LHCN-M2 (cell line): ENCODE results near the gene EIF2D. TPM values are rescaled to one million over a fixed set of nuclear protein-coding genes. Genes with fewer than 3 reads are reported as not detected.
A peak's percentile ranks its signal among the peaks of the same experiment; 100 is the strongest.
"Not testable (repeated sequence)": the region's sequence is repeated elsewhere in the genome, so short reads cannot be mapped to it uniquely, and the experiment has no call there.

Experiments used
- DNase-seq: peaks from one replicate; pipeline ENCODE4 v3.0.0-alpha.2; 2012; ENCODE audit warnings: low read depth
- total RNA-seq: library from RNA; depleted of rRNA; stranded (reverse); fragments of >200 nt; gene quantifications from 2 replicates; pipeline ENCODE4 v1.2.3, GENCODE V29; 2014

Gene EIF2D
- total RNA-seq, 1 experiment from 2014 or later = 49.3 TPM

DNA sequence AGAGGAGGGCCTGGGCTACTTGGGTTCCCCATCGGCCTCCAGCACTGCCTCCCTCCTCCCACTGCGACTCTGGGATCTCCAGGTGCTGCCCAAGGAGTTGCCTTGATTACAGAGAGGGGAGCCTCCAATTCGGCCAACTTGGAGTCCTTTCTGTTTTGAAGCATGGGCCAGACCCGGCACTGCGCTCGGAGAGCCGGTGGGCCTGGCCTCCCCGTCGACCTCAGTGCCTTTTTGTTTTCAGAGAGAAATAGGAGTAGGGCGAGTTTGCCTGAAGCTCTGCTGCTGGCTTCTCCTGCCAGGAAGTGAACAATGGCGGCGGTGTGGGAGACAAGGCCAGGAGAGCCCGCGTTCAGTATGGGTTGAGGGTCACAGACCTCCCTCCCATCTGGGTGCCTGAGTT, 24.4 kb downstream of the EIF2D start:
- DNase-seq = no peak

DNA sequence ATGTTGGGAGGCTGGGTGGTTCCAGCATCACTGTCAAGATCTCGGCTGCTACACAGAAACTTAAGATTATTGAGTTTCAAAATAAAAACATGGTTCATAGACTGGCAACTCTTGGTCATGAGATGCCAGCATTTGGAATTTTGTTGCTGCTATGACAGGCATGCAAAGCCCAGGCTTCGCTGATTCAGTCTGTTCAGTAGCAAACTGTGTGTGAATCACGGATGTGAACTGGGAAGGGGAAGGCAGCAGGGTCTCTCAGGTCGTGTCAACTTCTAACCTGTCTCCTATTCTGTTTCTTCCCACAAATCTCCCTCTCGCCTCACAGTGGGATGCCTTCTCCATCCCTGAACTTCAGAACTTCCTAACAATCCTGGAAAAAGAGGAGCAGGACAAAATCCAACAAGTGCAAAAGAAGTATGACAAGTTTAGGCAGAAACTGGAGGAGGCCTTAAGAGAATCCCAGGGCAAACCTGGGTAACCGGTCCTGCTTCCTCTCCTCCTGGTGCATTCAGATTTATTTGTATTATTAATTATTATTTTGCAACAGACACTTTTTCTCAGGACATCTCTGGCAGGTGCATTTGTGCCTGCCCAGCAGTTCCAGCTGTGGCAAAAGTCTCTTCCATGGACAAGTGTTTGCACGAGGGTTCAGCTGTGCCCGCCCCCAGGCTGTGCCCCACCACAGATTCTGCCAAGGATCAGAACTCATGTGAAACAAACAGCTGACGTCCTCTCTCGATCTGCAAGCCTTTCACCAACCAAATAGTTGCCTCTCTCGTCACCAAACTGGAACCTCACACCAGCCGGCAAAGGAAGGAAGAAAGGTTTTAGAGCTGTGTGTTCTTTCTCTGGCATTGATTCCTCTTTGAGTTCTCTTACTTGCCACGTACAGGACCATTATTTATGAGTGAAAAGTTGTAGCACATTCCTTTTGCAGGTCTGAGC, 25.5 kb downstream of the EIF2D start:
- DNase-seq = no peak

DNA sequence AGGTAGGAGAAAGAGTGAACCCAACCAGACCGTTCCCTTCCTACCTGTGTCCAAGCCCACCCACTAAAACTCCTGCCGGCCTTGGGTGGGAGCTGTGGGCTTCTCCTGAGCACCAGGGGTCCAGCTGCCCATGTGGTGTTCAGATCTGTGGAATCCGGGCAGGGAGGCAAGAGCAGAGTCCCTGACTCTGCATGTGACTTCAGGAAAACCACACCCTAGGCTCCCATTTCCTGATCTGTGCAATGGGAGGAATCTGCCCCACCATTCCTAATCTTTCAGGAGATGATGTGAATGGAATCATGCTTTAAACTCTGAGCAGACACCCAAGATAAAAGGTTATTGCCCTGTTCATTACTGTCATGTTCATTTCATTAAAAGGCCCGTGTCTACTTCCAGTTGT, 27.6 kb downstream of the EIF2D start:
- no peak for DNase-seq

DNA sequence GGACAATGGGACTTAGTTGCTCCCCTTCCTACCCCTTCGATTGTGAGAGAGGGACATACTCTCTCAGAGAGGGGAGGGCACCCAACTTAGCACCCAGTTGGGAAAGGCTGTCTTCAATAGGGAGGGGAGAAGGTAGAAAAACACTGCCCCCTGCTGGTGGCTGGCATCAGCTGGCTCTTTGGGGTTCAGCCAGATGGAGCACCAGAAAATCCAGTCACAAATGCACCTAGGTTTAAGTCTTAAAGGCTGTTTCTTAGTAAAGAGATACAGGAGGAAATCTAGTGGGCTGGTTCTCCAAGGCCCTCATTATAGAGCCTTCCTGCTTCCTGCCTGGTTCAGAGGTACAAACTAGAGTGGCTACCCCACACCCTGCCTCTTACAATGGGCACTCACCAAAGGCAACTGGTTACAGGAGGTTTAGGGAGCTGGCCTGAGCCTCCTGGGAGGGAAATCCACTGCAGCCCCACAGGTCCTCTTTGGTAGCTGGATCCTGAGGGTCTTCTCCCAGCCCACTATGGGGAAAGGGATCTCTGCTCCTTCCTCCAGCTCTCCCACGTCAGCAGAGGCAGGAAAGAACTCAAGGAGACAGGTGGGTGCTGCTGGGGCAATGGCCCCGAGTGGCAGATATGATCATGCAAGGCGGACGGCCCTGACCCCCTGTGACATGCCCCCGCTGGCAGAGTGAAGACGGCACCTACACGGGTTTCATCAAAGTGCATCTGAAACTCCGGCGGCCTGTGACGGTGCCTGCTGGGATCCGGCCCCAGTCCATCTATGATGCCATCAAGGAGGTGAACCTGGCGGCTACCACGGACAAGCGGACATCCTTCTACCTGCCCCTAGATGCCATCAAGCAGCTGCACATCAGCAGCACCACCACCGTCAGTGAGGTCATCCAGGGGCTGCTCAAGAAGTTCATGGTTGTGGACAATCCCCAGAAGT, 28.3 kb downstream of the EIF2D start:
- DNase-seq = peak; percentile 60

DNA sequence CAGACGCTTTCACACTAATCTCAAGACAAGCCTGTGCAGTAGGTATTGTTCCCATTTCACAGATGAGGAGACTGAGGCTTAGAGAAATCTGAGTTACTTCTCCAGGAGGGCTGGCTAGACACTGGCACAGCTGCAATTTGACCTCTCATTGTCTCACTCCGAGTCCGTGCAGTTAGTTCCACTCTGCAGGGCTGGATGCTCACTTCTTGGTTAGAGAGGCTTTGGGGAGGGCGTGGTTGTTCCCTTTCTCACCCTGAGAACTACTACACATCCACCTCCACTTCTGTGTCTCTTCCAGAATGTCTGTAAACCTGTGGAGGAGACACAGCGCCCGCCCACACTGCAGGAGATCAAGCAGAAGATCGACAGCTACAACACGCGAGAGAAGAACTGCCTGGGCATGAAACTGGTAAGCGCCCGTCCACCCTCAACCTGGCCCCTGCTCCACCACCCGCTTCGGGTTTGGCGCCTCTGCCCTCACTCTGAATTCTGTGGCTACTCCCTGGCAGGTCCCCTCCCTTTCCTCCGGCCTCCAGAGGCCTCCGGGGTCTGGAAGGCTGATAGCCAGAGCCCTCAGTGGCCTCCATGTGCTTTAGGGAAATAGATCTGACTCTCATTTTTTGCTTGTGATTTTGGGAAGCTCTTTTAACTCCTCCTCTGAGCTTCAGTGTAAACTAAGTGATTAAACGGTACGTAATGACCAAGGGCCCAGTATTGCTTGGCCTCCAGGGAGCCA, 29.1 kb downstream of the EIF2D start:
- DNase-seq = no peak

DNA sequence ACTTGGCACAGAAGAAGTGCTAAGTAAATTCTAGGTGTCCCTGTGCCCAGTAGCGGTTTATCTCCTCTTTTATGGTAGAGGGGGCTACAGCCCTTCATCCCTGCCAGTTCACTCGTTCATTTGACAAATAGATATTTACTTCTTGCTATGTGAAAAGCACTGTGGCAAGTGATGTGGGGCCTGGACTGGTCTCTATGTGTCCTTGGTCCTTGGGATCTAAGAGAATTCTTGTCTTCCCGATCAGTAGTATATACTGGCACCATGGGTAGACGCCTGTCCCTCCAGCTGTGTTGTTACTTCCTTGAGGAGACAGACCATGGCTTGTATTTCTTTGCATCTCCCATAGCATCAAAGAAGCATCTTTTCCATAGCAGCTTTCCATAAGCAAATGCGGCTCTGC, 29.7 kb downstream of the EIF2D start:
- no peak for DNase-seq

DNA sequence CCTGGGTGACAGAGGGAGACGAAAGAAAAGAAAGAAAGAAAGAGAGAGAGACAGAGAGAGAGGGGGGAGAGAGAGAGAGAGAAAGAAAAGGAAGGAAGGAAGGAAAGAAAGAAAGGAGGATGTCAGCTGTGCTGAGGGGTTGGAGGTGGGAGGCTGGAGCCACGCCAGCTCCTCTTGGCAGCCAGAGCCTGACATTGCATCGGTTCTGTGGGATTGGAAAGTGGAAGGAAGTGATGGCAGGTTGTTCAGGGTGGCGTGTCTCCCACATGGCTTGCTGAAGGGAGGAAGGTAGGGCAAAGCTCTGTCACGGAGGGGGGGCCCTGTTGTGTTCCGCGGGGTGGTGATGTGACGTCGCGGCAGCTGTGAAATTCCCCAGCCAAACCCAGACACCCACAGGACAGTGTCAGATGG, 30.7 kb downstream of the EIF2D start:
- DNase-seq = no peak

DNA sequence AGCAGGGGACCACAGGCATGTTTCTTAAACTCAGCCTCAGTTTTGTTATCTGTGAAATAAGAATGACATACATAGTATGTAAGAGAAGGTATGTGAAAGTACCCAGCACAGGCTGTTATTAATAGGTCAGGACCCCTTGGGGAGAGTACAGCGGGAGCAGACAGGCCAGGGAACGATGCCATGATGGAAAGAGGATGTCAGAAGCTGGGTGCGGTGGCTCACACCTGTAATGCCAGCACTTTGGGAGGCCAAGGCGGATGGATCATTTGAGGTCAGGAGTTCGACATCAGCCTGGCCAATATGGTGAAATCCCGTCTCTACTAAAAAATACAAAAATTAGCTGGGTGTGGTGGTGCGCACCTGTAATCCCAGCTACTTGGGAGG, 31.2 kb downstream of the EIF2D start:
- not testable (repeated sequence) for DNase-seq

DNA sequence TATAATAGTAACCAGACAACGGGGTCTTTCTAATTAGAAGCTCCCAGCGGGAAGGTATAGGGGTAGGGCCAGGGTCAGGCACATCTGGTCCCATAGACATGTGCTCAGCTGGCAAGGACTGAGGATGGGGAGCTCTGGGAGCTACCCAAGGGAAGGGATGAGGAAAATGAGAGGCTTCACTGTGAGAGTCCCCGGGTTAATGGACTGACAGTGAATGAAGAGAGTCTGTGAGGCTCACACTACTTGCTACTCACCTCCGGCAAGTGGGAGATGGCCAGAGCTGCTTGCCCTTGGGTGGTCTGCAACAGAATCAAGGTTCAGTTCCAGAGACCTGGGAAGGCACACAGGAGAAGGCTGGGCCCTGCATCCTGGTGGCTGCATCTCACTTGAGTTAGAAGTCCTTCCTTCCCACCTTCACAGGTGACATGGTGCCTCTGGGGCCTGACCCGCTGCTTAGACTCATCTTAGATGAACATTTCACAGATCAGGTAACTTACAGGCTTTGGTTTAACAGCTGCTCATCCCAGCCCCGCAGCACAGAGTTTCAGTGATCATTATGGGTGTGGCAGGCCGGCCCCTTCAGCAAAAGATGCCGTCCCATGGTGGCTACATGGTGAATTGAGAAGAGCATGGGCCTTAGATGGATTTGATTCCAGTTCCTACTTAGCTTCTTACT, 31.7 kb downstream of the EIF2D start:
- DNase-seq = no peak

DNA sequence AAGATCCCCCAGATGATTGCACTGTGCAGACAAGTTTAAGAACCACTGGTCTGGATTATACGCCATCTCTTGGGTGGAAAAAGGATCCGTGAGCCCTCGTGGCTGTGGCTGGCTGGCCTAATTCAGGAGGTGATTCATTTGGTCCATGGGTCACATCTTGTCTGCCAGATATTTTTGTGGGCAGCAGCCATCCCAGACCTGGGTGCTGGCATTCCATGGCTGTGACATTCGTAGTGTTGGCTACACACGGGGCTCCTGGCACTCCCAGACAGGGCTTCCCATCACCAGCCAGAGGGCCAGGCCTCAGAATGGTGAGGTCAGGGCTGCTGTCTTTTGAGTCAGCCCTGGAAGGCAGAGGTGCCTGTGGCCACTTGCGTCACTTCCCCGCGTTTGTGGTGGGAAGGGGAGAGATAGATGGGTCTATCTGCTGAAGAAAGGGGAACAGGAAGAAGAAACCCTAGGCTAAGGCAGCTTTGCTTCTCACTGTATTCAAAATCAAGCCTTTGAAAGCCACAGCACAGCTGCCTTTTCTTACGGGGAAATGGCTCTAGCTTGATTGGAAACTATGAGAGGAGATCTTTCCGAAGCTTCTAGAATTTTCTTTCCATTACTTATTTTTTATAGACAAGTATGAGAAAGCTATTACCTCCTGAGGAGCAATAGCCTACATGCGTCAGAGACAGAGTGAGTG, 32.4 kb downstream of the EIF2D start:
- DNase-seq = peak; percentile 80

DNA sequence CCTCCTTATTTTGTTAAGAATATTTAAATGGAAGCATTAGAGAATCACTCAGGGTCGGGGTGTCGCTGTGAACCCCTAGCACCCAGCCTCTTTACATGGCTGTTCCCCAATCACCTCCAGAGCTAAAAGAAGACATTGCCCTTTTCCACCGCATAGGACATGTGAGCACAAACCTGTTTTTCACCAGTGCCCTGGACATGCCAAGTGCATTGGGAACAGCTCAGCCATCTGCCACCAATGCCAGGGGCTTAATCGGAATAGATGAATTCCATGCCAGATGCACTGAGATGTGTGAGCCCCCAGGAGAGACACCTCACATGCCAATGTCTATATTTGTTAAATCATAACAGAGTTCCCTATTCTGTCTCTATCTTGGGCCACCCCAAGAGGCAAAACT, 33.3 kb downstream of the EIF2D start:
- DNase-seq = no peak

DNA sequence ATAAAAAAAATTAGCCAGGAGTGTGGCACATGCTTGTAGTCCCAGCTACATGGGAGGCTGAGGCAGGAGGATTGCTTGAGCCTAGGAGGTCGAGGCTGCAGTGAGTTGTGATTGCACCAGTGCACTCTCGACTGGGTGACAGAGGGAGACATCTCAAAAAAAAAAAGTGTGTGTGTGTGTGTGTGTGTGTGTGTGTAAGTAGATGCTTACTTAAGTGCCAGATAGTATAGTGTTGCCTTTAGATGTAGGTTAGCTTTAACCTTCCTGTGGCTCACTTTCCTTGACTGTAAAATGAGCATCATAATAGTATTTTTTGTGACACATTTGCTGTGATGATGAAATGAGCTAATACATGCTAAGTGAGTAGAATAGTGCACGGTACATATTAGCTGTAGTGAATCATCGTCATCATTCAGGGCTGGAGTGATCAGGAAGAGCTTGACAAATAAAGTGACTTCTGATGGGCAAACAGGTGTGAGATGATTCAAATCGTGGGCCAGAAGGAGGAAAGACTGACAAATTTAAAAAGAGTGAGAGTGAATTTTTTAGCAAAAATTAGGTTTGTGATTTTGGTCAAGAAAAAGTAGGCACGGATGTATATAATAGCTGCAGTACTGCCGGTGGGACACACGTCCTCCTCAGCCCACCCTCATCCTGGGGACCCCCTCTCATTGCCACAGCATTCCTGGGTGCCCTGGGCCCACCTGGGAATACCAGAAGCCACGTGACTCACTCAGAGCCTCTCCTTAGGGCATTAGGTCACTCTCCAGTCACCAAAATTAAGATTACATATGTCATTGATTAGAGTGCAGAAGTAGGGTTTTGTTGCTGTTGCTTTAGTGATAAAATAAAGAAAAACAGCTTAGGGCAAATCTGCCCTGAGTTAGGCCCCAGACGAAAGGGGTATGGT, 33.9 kb downstream of the EIF2D start:
- no peak for DNase-seq

DNA sequence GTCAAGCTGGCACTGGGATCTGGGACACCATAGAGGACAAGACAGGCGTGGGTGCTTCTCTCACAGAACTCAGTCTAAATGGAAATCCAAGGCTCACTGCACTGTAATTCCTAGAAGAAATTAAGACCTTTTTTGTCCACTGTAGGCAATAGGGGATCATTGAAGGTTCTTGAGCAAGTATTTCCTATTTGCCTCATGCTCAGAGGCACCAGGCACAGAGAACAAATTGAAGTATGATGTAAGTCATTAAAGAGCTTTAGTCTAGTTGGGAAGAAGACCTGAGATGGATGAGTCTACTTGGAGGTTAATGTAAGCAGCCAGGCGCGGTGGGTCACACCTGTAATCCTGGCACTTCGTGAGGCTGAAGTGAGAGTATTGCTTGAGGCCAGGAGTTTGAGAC, 34.6 kb downstream of the EIF2D start:
- no peak for DNase-seq

DNA sequence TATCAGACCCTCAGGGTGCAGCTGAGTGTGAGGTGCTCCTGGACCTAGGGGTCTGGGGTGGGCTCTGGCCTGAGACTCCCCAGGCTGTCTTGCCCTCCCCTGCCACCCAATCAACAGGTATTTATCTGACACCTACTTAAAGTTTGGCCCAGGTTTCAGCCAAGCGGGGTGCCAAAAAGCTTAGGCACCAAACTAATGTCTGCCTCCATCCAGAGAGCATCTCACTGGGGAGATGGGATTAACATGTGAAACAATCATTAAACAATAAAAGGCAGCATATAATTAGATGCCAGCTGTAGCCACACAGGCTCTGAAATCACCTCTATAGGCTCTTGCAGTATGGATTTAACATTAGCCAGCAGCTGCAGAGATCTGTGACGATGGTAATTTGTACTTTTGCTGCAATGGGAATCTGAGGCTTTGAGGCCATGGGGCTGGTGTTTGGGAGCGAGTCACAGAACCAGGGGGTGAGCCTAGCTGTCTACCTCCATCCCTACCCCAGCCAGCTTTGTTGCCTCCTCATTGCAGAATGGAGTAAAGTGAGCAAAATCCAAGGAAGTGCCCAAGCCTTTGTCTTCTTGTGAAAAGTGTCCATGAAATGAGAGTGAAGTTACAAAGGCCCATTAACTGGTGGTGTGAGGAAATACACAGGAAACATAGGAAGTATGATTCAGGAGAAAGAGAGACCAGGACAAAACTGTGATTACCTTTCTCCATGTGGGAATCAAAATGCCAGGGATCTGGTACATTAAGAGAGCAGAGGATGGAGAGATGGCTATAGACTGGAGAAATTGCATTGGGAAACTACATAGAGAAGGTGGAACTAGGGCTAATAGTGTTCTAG, 36.1 kb downstream of the EIF2D start:
- DNase-seq = no peak

DNA sequence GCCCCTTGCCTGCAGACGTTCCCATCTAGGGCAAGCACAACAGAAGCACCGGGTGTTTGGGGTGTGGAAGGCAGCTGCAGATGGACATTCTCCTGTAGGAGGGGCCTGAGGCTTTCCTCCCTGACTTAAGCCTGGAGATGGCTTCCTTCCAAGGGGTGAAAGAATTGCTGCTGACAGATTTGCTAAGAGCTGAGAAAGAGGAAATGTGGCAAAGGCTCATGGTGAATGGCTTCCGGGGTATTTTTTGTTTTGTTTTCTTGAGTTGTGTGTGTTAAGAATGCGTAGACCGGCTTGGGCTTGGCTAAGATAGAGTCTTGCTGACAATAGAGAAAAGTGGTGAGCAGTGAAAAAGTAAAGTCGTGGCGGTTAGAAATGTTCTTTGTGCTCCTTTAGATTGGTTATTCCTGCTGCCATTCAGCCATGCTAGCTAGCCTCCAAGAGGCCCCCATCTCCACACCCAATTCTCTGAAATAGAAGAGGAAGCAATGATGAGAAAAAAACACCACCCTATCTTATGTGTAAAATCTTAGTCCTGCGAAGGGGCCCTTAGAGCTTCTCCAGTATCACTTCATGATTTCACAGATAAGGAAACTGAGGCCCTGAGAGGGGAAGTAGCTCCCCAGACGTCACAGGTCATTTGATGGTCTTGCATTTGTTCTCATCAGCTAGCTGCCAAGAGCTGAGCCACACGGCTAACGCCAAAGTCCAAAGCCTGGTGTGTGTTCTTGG, 36.9 kb downstream of the EIF2D start:
- peak; percentile 78 for DNase-seq

DNA sequence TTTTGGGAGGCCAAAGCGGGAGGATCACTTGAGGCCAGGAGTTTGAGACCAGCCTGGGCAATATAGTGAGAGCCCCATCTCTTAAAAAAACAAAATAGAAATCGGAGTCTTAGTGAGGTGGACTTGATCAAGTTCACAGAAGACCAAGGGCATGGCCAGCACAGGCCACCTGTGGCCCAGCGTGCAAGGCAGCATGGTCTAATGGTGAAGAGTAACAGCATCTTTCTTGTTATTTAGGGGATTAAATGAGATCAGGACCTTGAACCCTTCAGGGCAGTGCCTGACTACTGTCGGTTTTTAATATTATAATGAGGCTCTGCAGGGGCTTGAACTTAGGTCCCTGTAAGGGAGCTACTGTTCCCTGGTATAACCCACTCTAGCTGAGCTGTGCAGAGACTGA, 38.5 kb downstream of the EIF2D start:
- no peak for DNase-seq

DNA sequence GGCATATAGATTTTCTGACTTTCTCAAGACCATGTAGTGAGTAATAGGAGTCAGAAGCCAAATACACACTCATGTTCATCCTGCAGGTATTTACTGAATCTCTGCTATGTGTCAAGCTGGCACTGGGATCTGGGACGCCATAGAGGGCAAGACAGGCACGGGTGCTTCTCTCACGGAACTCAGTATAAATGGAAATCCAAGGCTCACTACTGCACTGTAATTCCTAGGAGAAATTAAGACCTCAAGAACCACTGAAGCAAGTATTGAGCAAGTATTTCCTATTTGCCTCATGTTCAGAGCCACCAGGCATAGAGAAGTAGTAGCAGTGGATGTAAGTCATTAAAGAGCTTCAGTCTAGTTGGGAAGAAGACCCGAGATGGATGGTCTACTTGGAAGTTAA, 38.9 kb downstream of the EIF2D start:
- no peak for DNase-seq

DNA sequence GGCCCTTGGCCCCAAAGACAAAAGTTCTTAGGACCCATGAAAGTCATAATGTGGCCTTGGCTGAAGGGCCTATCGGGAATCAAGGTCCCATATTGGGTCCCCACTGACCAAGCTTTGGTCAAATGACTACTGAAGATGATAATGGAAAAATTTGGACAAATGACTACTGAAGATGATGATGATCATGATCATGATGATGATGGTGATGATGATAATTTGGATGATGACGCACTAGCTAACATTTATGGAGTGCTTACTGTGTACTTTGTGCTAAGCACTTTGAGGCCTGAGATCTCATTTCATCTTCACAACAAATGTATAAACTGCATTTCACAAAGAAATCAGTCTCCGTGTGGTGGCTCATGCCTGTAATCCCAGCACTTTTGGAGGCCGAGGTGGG, 39.4 kb downstream of the EIF2D start:
- DNase-seq = no peak
